ENCODE data around the gene CRABP2. TPM values are rescaled to one million over a fixed set of nuclear protein-coding genes. Genes with fewer than 3 reads are reported as not detected.

The CRABP2 gene
- total and polyA plus RNA-seq, 2 of the 13 experiments (the other 11 are each of a cell fraction or from before 2014, with no cell fraction given), result 0.40 to 0.60 TPM

DNA sequence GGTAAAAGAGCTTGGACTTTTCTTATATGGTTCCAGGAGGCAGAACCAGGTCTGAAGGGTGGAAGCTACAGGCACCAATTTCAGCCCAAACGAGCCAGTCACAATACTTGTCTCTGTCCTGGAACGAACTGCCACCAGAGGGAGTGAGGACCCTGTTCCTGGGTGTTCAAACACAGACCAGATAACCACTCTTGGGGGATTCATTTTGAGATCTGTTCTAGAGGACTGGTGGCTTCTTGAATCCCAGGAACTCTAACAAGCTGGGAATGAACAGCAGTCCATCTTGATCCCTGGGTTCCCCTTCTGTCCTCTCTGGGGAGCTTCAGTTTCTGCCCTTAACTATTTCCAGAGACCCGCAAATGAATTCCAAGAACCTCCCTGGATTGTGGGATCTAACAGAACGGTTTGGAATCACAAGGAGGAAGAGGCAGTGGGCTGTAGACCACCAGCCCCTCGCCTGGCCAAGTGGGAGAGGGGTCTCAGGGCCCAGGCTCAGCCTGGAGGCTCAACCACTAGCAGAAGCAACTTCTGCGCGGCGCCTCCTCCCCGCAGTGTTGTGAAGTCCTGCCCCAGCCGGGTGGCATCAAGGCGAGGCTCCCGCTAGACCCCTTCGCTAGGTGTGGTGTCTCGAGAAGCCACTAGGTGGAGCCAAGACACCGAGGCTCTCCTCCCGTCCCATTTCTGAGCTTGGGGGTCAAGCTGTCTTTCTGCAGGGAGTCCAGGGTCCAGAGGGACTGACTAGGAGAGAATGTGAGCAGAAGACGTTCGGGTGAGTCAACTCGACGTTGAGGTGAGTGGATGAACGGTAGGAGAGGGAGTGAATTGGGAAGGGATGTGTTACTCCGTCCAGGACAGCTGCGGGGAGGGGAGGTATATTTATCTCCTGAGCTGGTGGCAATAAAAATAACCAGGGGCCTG lies 16.1 kb downstream of the CRABP2 start (continued):
- TF ChIP-seq, protein P1, sequence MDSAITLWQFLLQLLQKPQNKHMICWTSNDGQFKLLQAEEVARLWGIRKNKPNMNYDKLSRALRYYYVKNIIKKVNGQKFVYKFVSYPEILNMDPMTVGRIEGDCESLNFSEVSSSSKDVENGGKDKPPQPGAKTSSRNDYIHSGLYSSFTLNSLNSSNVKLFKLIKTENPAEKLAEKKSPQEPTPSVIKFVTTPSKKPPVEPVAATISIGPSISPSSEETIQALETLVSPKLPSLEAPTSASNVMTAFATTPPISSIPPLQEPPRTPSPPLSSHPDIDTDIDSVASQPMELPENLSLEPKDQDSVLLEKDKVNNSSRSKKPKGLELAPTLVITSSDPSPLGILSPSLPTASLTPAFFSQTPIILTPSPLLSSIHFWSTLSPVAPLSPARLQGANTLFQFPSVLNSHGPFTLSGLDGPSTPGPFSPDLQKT (CRISPR knock-in tag; IDR thresholded peaks at IDR 0.05; ENCODE audit: borderline replicate concordance), result no peak
- TF ChIP-seq SETDB1 (CRISPR knock-in tag; IDR thresholded peaks at IDR 0.05; ENCODE audit: borderline replicate concordance) (no peak), HDAC2 (CRISPR knock-in tag; IDR thresholded peaks at IDR 0.05) (0 out of 2 replicates have a peak, but pooled peaks have one; percentile 55), ZNF24 (IDR thresholded peaks at IDR 0.05) (no peak), ZFP82 (CRISPR knock-in tag; IDR thresholded peaks at IDR 0.05; ENCODE audit: borderline replicate concordance) (no peak), NCOA1 (CRISPR knock-in tag; IDR thresholded peaks at IDR 0.05) (no peak), ZNF552 (CRISPR knock-in tag; IDR thresholded peaks at IDR 0.05; ENCODE audit: borderline replicate concordance) (no peak), TARDBP (CRISPR knock-in tag; IDR thresholded peaks at IDR 0.05) (0 out of 2 replicates have a peak, but pooled peaks have one; percentile 32), GABPA (IDR thresholded peaks at IDR 0.05; ENCODE audit: low read depth, low read length) (no peak), GABPA (CRISPR knock-in tag; IDR thresholded peaks at IDR 0.05; ENCODE audit: low read depth) (peak; percentile 38), ZNF30 (CRISPR knock-in tag; IDR thresholded peaks at IDR 0.05) (no peak), NFATC3 (CRISPR knock-in tag; IDR thresholded peaks at IDR 0.05) (no peak), ZBTB38 (CRISPR knock-in tag; IDR thresholded peaks at IDR 0.05) (no peak), HDAC1 (CRISPR knock-in tag; IDR thresholded peaks at IDR 0.05) (no peak; the same call in 1 of the 2 replicates), ZNF160 (CRISPR knock-in tag; IDR thresholded peaks at IDR 0.05) (no peak), JUN (CRISPR knock-in tag; IDR thresholded peaks at IDR 0.05) (no peak), ZNF33B (CRISPR knock-in tag; IDR thresholded peaks at IDR 0.05) (no peak), NFE2L2 (IDR thresholded peaks at IDR 0.05; ENCODE audit: low read length) (no peak)
- TF ChIP-seq, protein P2, sequence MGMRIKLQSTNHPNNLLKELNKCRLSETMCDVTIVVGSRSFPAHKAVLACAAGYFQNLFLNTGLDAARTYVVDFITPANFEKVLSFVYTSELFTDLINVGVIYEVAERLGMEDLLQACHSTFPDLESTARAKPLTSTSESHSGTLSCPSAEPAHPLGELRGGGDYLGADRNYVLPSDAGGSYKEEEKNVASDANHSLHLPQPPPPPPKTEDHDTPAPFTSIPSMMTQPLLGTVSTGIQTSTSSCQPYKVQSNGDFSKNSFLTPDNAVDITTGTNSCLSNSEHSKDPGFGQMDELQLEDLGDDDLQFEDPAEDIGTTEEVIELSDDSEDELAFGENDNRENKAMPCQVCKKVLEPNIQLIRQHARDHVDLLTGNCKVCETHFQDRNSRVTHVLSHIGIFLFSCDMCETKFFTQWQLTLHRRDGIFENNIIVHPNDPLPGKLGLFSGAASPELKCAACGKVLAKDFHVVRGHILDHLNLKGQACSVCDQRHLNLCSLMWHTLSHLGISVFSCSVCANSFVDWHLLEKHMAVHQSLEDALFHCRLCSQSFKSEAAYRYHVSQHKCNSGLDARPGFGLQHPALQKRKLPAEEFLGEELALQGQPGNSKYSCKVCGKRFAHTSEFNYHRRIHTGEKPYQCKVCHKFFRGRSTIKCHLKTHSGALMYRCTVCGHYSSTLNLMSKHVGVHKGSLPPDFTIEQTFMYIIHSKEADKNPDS (CRISPR knock-in tag; IDR thresholded peaks at IDR 0.05), result no peak
- TF ChIP-seq, protein P3, sequence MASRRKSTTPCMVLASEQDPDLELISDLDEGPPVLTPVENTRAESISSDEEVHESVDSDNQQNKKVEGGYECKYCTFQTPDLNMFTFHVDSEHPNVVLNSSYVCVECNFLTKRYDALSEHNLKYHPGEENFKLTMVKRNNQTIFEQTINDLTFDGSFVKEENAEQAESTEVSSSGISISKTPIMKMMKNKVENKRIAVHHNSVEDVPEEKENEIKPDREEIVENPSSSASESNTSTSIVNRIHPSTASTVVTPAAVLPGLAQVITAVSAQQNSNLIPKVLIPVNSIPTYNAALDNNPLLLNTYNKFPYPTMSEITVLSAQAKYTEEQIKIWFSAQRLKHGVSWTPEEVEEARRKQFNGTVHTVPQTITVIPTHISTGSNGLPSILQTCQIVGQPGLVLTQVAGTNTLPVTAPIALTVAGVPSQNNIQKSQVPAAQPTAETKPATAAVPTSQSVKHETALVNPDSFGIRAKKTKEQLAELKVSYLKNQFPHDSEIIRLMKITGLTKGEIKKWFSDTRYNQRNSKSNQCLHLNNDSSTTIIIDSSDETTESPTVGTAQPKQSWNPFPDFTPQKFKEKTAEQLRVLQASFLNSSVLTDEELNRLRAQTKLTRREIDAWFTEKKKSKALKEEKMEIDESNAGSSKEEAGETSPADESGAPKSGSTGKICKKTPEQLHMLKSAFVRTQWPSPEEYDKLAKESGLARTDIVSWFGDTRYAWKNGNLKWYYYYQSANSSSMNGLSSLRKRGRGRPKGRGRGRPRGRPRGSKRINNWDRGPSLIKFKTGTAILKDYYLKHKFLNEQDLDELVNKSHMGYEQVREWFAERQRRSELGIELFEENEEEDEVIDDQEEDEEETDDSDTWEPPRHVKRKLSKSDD (CRISPR knock-in tag; IDR thresholded peaks at IDR 0.05; ENCODE audit: low read depth), result no peak
